IPS-NIHi7 (cell line): ENCODE results near the gene VPS9D1.

Source experiments
- DNase-seq: peaks from one replicate; pipeline ENCODE4 v3.0.0; 2012; ENCODE audit warnings: mixed read lengths; ENCODE audit errors: extremely low spot score

VPS9D1 gene, protein sequence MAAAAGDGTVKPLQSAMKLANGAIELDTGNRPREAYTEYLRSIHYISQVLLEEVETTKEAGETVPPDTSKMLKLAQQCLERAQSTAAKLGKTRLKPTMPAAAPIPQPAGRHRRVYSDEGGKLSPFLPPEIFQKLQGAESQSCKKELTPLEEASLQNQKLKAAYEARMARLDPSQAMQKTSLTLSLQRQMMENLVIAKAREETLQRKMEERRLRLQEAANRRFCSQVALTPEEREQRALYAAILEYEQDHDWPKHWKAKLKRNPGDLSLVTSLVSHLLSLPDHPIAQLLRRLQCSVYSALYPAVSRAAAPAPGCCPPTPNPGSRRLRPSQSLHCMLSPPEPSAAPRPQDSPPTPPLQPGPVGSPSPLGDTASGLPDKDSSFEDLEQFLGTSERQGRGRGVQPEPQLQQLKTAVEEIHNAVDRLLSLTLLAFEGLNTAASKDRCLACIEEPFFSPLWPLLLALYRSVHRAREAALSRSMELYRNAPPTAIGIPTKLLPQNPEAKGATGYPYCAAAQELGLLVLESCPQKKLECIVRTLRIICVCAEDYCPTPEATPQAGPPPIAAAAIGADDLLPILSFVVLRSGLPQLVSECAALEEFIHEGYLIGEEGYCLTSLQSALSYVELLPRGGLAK

GRCh38 chr16:89720813-89721545 is at the start of gene VPS9D1, which contains the start of gene ZNF276:
Gene VPS9D1 (minus strand): TSS chr16:89720898. CDS start chr16:89720861, 37 bp downstream.
Gene ZNF276 (plus strand): TSS chr16:89721537. CDS start chr16:89721641, 104 bp downstream.
- peak; percentile 86 for DNase-seq

DNA sequence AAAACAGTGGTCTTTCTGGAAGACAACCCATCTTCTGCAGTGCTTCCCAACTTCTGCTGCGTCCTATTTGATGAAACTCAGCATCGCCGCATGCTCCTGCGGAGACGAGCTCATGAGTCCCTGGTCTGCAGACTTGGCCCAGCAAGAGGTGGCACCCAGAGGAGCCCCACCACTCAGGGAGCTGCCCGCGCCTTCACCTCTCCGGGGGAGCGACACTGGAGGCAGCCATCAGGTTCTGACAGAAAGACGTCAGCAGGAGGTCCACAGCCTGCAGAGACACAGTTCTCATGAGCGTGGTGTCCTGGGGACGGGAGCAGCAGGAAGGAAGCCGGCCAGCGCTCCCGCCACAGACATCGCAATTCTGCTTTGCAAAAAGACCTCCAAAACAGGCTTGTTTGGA is 49.7 kb upstream of the VPS9D1 start:
- no peak for DNase-seq

DNA sequence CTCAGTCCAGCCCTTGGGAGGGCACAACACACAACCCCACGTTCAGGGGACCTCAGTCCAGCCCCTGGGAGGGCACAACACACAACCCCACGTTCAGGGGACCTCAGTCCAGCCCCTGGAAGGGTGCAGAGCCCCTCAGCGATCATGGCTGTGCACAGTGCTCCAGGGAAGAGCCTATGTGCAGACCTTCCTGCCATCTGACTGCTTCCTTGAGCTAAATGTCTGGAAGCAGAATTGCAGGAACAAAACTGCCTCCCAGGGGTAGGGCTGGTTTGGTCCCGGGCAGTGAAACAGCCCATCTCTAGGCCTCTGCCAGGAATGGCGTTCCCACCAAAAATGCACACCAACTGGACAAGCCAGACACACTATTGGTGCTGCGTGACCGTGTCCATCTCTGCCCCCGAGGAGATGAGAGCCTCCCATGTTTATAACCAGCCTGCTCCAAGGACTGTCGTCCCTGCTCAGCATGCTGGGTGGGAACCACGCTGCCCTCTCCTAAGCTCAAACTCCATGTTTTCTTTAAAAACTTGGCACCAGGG is 44.7 kb upstream of the VPS9D1 start:
- DNase-seq = no peak

DNA sequence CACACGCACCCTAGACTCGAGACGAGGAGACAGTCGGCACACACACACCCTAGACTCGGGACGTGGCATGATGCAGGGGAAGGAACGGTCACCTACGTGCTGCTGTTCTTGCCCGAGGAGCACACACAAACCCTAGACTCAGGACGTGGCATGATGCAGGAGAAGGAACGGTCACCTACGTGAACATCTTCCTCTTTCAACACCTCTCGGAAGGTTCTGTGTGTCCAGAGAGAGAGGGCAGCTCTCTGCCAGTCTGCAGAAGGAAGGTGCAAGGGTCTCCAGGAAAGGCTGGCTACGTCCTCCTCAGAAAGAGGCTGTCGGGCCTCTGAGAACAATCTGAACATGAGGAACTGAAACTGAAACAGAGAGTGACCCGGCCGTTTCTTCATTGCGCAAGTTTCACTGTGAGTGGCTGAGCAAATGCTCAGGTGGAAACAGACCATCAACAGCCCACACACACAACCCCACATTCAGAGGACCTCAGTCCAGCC is 44.1 kb upstream of the VPS9D1 start:
- no peak for DNase-seq

DNA sequence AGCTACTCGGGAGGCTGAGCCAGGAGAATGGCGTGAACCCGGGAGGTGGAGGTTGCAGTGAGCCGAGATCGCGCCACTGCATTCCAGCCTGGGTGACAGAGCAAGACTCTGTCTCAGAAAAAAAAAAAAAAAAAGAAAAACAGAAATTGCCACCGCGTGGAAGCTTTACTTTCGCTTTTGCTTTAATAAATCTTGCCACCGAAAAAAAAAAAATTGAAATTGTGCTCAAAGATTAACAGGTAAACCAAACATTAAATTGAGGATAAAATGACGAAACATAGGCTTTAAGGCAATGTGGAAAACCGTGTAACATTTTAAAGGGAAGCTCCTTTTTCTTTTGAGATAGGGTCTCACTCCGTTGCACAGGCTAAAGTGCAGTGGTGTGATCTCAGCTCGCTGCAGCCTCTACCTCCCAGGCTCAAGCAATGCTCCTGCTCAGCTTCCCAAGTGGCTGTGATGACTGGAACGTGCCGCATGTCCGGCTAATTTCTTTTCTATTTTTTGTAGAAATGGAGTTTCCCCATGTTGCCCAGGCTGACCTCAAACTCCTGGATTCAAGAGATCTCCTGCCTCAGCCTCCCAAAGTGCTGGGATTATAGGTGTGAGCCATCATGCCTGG is 40.7 kb upstream of the VPS9D1 start:
- no peak for DNase-seq

DNA sequence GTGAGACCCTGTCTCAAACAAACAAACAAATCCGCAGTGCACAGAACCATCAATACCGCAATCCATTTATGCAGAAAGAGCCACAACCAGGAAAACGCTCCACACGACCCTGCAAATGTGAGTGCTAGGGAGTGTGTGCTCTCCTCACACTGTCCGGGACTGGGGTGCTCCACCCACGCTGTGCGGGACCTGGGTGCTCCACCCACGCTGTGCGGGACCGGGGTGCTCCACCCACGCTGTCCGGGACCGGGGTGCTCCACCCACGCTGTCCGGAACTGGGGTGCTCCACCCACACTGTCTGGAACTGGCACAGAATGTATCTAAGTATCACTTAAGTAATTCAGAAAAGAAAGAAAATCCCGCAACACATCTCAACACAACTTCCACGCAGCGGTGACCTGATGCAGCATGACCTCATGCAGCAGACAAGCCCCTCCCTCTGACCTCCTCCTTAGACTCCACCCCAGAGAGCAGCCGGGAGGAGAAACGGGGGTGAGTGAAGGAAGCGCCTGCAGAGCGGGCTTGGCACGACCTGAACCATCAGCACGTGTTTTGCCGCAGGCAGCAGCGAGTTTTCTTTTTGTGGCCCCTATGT is 39.1 kb upstream of the VPS9D1 start:
- no peak for DNase-seq

- DNase-seq = no peak
Observed at GRCh38 chr16:89749637-89750036, 28.9 kb upstream of the VPS9D1 start.

DNA sequence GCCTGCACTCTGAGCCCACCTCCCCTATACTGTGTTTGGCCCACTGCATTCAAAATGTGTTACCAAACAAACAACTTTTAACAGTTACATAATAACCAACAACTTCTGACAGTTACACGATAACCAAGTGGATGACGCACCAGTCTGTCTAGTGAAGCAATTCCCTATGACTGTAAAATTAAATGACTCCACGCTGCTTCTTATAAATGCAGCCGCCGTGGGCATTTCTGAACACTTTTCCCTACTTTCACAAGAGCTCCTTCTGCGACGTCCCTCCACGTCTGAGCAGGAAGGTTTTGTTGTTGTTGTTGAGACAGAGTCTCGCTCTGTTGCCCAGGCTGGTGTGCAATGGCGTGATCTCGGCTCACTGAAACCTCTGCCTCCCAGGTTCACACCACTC is 28.2 kb upstream of the VPS9D1 start:
- no peak for DNase-seq

GRCh38 chr16:89748076-89748475 is 27.4 kb upstream of the VPS9D1 start:
- DNase-seq = no peak

GRCh38 chr16:89746043-89746442 is 25.3 kb upstream of the VPS9D1 start:
- DNase-seq = no peak

- DNase-seq = no peak
Observed at GRCh38 chr16:89744813-89745212, 24.1 kb upstream of the VPS9D1 start.

DNA sequence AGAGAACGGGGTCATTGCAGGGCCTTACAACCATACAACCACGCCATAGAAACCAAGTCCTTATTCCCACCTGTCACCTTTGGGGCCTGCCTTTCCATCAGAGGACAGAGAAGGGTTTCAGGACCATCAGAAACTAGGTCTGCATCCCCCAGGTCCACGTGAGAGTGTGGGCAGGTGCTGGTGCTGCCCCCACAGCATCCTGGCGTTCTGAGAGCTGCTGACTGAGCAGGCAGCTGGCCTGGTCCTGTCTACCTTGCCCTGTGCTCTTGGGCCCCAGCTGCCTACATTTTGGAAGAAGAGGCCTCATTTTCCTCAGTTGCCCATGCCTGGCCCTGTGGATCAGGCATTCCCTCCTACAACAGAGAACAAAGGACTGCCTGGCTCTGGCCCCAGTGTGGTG is 22.2 kb upstream of the VPS9D1 start:
- no peak for DNase-seq

- no peak for DNase-seq
Observed at GRCh38 chr16:89741342-89742014, 20.8 kb upstream of the VPS9D1 start.

DNA sequence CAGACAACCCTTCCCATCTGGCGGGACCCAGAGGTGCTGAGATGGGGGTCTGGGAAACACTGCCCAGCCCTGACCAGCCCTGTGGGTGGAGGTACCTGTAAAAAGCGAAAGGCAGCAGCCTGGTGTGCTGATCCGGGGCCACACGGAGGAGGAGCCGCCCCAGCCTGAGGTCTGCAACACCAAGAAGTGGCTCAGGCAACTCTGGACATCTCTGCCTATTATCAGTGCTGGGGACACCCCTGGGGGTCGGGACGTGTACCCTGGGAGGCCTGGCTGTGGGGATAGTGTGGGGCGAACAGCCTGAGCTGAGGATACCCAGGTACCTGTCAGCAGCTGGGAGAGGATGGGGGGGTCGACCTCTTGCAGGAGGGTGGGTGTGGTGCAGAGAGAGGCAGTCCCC is 18.7 kb upstream of the VPS9D1 start:
- no peak for DNase-seq

- DNase-seq = no peak
Observed at GRCh38 chr16:89738538-89739317, 18.0 kb upstream of the VPS9D1 start.

DNA sequence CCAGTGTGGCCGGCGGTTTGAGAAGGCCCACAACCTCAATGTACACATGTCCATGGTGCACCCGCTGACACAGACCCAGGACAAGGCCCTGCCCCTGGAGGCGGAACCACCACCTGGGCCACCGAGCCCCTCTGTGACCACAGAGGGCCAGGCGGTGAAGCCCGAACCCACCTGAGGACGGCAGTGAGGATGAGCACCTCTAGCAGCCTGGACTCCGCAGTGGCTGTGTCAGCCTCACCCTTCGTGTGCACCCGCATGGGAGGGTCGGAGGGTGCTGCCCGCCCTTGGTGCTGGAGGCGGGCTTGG is 17.3 kb upstream of the VPS9D1 start:
- DNase-seq = no peak

GRCh38 chr16:89737341-89738071 is 16.8 kb upstream of the VPS9D1 start:
- no peak for DNase-seq

DNA sequence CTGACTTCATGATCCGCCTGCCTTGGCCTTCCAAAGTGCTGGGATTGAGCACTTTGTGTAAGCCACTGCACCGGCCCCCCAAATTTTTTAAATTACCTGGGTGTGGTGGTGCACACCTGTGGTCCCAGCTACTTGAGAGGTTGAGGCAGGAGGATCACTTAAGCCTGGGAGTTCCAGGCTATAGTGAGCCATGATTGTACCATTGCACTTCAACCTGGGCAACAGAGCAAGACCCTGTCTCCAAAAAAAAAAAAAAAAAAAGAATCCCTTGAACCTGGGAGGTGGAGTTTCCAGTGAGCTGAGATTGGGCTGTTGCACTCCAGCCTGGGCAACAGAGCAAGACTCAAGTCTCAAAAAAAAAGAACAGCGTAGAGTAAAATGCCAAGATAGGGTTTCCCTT is 15.9 kb upstream of the VPS9D1 start:
- no peak for DNase-seq

DNA sequence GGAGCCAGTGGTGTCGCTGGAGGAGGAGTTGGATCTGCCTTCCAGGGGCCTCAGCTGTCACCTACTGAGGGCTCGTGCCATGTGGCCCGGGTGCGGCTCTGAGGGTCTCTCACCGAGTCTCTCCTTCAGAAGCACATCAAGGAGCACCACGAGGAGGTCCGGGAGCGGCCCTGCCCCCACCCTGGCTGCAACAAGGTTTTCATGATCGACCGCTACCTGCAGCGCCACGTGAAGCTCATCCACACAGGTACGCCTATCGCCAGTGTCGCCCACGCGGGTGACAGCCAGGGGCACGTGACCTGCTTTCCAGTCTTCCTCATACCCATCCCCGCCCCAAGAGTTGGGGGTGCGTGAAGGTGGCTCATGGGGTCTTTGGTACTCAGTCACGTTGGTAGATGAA is 13.1 kb upstream of the VPS9D1 start:
- DNase-seq = no peak
